IMR-90 (cell line): ENCODE data around the gene GGTA1.

Experiments
- BHLHE40 ChIP-seq: fragments of 150-350 bp; IDR thresholded peaks from 2 replicates; pipeline ENCODE4 v1.6.1; 2016; ENCODE audit warnings: mild to moderate bottlenecking, low read depth, low read length
- CTCF ChIP-seq: conservative IDR thresholded peaks from 2 replicates; pipeline ENCODE4 v1.5.1; 2012; ENCODE audit warnings: mild to moderate bottlenecking, low read depth, low read length, improper control_type of control experiment
- MAFK ChIP-seq: IDR thresholded peaks from 2 replicates; pipeline ENCODE4 v1.6.1; 2012; ENCODE audit warnings: low read depth, low read length, improper control_type of control experiment
- MAZ ChIP-seq: IDR thresholded peaks from 2 replicates; pipeline ENCODE4 v1.6.1; 2012; ENCODE audit warnings: low read depth, mild to moderate bottlenecking, low read length, improper control_type of control experiment, moderate library complexity, borderline replicate concordance
- MXI1 ChIP-seq: IDR thresholded peaks from 2 replicates; pipeline ENCODE4 v1.6.1; 2012; ENCODE audit warnings: low read depth, mild to moderate bottlenecking, low read length, moderate library complexity, borderline replicate concordance
- NFE2L2 ChIP-seq: fragments of 150-350 bp; IDR thresholded peaks from 2 replicates; pipeline ENCODE4 v1.6.1; 2016; ENCODE audit warnings: low read depth, mild to moderate bottlenecking, low read length
- POLR2A ChIP-seq: IDR thresholded peaks from 2 replicates; pipeline ENCODE4 v1.6.1; 2012; ENCODE audit warnings: mild to moderate bottlenecking, low read depth, low read length
- RAD21 ChIP-seq: IDR thresholded peaks from 2 replicates; pipeline ENCODE4 v1.6.1; 2012; ENCODE audit warnings: low read length, improper control_type of control experiment
- RCOR1 ChIP-seq: IDR thresholded peaks from 2 replicates; pipeline ENCODE4 v1.6.1; 2012; ENCODE audit warnings: mild to moderate bottlenecking, low read length, improper control_type of control experiment; ENCODE audit not compliant: insufficient replicate concordance
- RFX5 ChIP-seq: IDR thresholded peaks from 2 replicates; pipeline ENCODE4 v1.8.0; 2012; ENCODE audit warnings: low read depth, mild to moderate bottlenecking, low read length, moderate library complexity
- SMC3 ChIP-seq: fragments of 150-350 bp; IDR thresholded peaks from 2 replicates; pipeline ENCODE4 v1.6.1; 2016; ENCODE audit warnings: low read depth, mild to moderate bottlenecking, antibody characterized with exemption, low read length, moderate library complexity

- TF ChIP-seq NFE2L2 (no peak), SMC3 (no peak), POLR2A (no peak), CTCF (no peak), RCOR1 (no peak), MAFK (no peak), BHLHE40 (no peak), RFX5 (no peak), RAD21 (no peak), MXI1 (no peak), MAZ (no peak)
Observed at GRCh38 chr9:121452085-121452484, 47.6 kb downstream of the GGTA1 start.
